ENCODE measurements around the gene RNF128.
"Not testable (repeated sequence)": the region's sequence is repeated elsewhere in the genome, so short reads cannot be mapped to it uniquely, and the experiment has no call there.

RNF128 gene

GRCh38 chrX:106742805-106743204 is 16.3 kb downstream of the RNF128 start:
- no peak for DNase-seq (ENCODE audit: low read depth in 3 of 3)

- DNase-seq (ENCODE audit: low read depth in 3 of 3): no peak
These were observed 21.9 kb downstream of the RNF128 start for GRCh38 chrX:106748377-106748776.

GRCh38 chrX:106751407-106751806 is 24.9 kb downstream of the RNF128 start:
- no peak for DNase-seq (ENCODE audit: low read depth in 3 of 3)

GRCh38 chrX:106752101-106752678 is 25.7 kb downstream of the RNF128 start:
- DNase-seq (ENCODE audit: low read depth in 3 of 3): no peak

DNA sequence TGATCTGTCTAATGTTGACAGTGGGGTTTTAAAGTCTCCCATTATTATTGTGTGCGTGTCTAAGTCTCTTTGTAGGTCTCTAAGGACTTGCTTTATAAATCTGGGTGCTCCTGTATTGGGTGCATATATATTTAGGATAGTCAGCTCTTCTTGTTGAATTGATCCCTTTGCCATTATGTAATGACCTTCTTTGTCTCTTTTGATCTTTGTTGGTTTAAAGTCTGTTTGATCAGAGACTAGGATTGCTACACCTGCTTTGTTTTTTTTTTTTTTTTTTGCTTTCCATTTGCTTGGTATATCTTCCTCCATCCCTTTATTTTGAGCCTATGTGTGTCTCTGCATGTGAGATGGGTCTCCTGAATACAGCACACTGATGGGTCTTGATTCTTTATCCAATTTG is 42.8 kb downstream of the RNF128 start:
- DNase-seq (ENCODE audit: low read depth in 3 of 3): not testable (repeated sequence)

- DNase-seq (ENCODE audit: low read depth in 3 of 3): no peak
These were observed 48.5 kb downstream of the RNF128 start for GRCh38 chrX:106774981-106775380.

- no peak for DNase-seq (ENCODE audit: low read depth in 3 of 3)
These were observed 53.8 kb downstream of the RNF128 start for GRCh38 chrX:106780264-106780663.

GRCh38 chrX:106780664-106781377 is 54.3 kb downstream of the RNF128 start:
- DNase-seq (ENCODE audit: low read depth in 3 of 3): no peak

GRCh38 chrX:106783716-106784115 is 57.2 kb downstream of the RNF128 start:
- no peak for DNase-seq (ENCODE audit: low read depth in 3 of 3)

DNA sequence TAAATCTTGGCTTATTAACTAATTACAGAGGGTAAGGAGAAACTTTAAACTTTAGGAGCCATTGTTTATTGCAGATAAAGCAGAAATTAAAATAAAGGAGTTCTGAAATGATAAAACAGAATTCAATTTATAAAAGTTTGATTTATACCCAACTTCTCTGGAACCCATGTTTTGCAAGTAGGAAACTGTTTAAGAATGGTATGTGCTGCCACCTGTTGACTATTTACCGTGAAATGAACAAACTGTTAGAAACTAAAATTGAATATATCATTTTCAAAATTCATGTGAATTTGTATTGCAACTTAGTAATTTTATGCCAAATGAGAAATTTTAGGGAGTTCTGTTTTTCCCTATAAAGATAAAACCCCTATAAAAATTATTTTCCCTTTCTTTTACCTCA is 65.0 kb downstream of the RNF128 start:
- DNase-seq (ENCODE audit: low read depth in 3 of 3): no peak

GRCh38 chrX:106802063-106802387 is 75.5 kb downstream of the RNF128 start:
- no peak for DNase-seq (ENCODE audit: low read depth in 3 of 3)

- DNase-seq (ENCODE audit: low read depth in 3 of 3): peak in 2 of 3 donors; percentile 0 to 5
These were observed 76.1 kb downstream of the RNF128 start, which contains the start of gene TBC1D8B for GRCh38 chrX:106802388-106803275. Gene TBC1D8B (plus strand): TSS chrX:106802673. CDS start chrX:106802854, 181 bp downstream.

GRCh38 chrX:106811131-106811910 is 84.8 kb downstream of the RNF128 start:
- no peak for DNase-seq (ENCODE audit: low read depth in 3 of 3)

- DNase-seq (ENCODE audit: low read depth in 3 of 3): not testable (repeated sequence)
These were observed 86.4 kb downstream of the RNF128 start for GRCh38 chrX:106812930-106813329.

DNA sequence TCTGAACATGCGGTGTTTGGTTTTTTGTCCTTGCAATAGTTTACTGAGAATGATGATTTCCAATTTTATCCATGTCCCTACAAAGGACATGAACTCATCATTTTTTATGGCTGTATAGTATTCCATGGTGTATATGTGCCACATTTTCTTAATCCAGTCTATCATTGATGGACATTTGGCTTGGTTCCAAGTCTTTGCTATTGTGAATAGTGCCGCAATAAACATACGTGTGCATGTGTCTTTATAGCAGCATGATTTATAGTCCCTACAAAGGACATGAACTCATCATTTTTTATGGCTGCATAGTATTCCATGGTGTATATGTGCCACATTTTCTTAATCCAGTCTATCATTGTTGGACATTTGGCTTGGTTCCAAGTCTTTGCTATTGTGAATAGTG is 87.6 kb downstream of the RNF128 start:
- not testable (repeated sequence) for DNase-seq (ENCODE audit: low read depth in 3 of 3)
